HG03196 (cell line): ENCODE results near the gene SEPHS2.
"Not testable (repeated sequence)": the region's sequence is repeated elsewhere in the genome, so short reads cannot be mapped to it uniquely, and the experiment has no call there.

ENCODE experiments used
- ATAC-seq: cut with Tn5 transposase; IDR thresholded peaks from one replicate; pipeline ENCODE4 v1.9.1; 2021; ENCODE audit not compliant: unreplicated experiment

SEPHS2 gene

GRCh38 chr16:30445408-30446202, at the start of gene SEPHS2:
TSS of gene SEPHS2 (minus strand) at chr16:30445874. CDS start at chr16:30445727, 147 bp downstream.
- ATAC-seq: peak; percentile 68

GRCh38 chr16:30494709-30495108, 49.0 kb upstream of the SEPHS2 start:
- no peak for ATAC-seq

GRCh38 chr16:30493941-30494488, 48.3 kb upstream of the SEPHS2 start:
- no peak for ATAC-seq

GRCh38 chr16:30491744-30492308, 46.2 kb upstream of the SEPHS2 start:
- no peak for ATAC-seq

- no peak for ATAC-seq
Measured at GRCh38 chr16:30491229-30491628, 45.6 kb upstream of the SEPHS2 start.

GRCh38 chr16:30490210-30490609, 44.5 kb upstream of the SEPHS2 start:
- ATAC-seq: no peak

- no peak for ATAC-seq
Measured at GRCh38 chr16:30488764-30489605, 43.3 kb upstream of the SEPHS2 start.

GRCh38 chr16:30485818-30486436, 40.3 kb upstream of the SEPHS2 start:
- ATAC-seq: no peak

- ATAC-seq: no peak
Measured at GRCh38 chr16:30484887-30485286, 39.2 kb upstream of the SEPHS2 start.

GRCh38 chr16:30482366-30482765, 36.7 kb upstream of the SEPHS2 start:
- no peak for ATAC-seq

GRCh38 chr16:30481381-30481780, 35.7 kb upstream of the SEPHS2 start:
- ATAC-seq: no peak

- no peak for ATAC-seq
Measured at GRCh38 chr16:30478766-30479478, 33.2 kb upstream of the SEPHS2 start.

GRCh38 chr16:30477773-30478172, 32.1 kb upstream of the SEPHS2 start:
- not testable (repeated sequence) for ATAC-seq

GRCh38 chr16:30476991-30477390, 31.3 kb upstream of the SEPHS2 start:
- no peak for ATAC-seq

- ATAC-seq: no peak
Measured at GRCh38 chr16:30474684-30475083, 29.0 kb upstream of the SEPHS2 start.

- ATAC-seq: no peak
Measured at GRCh38 chr16:30474074-30474452, 28.4 kb upstream of the SEPHS2 start.

- no peak for ATAC-seq
Measured at GRCh38 chr16:30473231-30474073, 27.8 kb upstream of the SEPHS2 start.

- peak; percentile 57 for ATAC-seq
Measured at GRCh38 chr16:30472328-30472942, 26.8 kb upstream of the SEPHS2 start, which contains the start of gene ITGAL. TSS of gene ITGAL (plus strand) at chr16:30472742. CDS start at chr16:30472838, 96 bp downstream.

- no peak for ATAC-seq
Measured at GRCh38 chr16:30470632-30470995, 24.9 kb upstream of the SEPHS2 start.
